Lower leg skin (tissue), 3 donors: ENCODE data around the gene SPOCK1.

Source experiments
- CTCF ChIP-seq, 3 donors: fragments of 450-650 bp; IDR thresholded peaks; one replicate each; pipeline ENCODE4 v1.5.1; 2016; ENCODE audit warnings: antibody characterized with exemption in 3 of 3, mild to moderate bottlenecking in 3 of 3, moderate library complexity in 2 of 3
- POLR2A ChIP-seq, 2 donors: fragments of 450-650 bp; IDR thresholded peaks; one replicate each; pipeline ENCODE4 v1.6.1; 2016 to 2017; ENCODE audit warnings: antibody characterized with exemption in 2 of 2, mild to moderate bottlenecking in 1 of 2, moderate library complexity in 1 of 2

GRCh38 chr5:137250421-137250820, 248.7 kb downstream of the SPOCK1 start:
- TF ChIP-seq CTCF (IDR thresholded peaks at IDR 0.05) (no peak), POLR2A (IDR thresholded peaks at IDR 0.05) (no peak)
